HL-60 (cell line): Measurements from ENCODE around the gene ANO2.

Source experiments
- DNase-seq, 2 experiments: peaks; one replicate each; pipeline ENCODE4 v3.0.0-alpha.2; 2010 to 2020; ENCODE audit warnings: low read depth in 1 of 2, low spot score in 1 of 2
- H3K27ac ChIP-seq: fragments of 250-450 bp; sonication (Bioruptor Pico); replicated peaks from 2 replicates; pipeline ENCODE4 v1.5.1; 2020; ENCODE audit warnings: mild to moderate bottlenecking, moderate library complexity
- H3K27me3 ChIP-seq: fragments of 250-450 bp; sonication (Bioruptor Pico); 2 replicates; pipeline ENCODE4 v1.5.1; 2021; ENCODE audit warnings: mild to moderate bottlenecking, moderate library complexity; ENCODE audit not compliant: insufficient read depth, poor library complexity, severe bottlenecking
- H3K4me3 ChIP-seq: replicated peaks from 2 replicates; pipeline ENCODE4 v1.5.1; 2011; ENCODE audit warnings: mild to moderate bottlenecking, control low read depth, low read length; ENCODE audit not compliant: insufficient read depth
- GABPA ChIP-seq: IDR thresholded peaks from 2 replicates; pipeline ENCODE4 v1.6.1; 2012; ENCODE audit warnings: low read depth
- POLR2AphosphoS5 ChIP-seq: IDR thresholded peaks from 2 replicates; pipeline ENCODE4 v1.6.1; 2012; ENCODE audit warnings: low read depth
- SPI1 ChIP-seq: IDR thresholded peaks from 2 replicates; pipeline ENCODE4 v1.6.1; 2012; ENCODE audit warnings: low read depth, mild to moderate bottlenecking, borderline replicate concordance
- TF ChIP-seq, protein P1 (sequence below): IDR thresholded peaks from 2 replicates; pipeline ENCODE4 v1.6.1; 2012; ENCODE audit warnings: low read depth; ENCODE audit not compliant: insufficient replicate concordance
- TF ChIP-seq, protein P2 (sequence below): IDR thresholded peaks from one replicate; pipeline ENCODE4 v1.5.1; 2011; ENCODE audit warnings: low read length, control low read depth, inconsistent platforms; ENCODE audit not compliant: insufficient read depth

Gene ANO2

DNA sequence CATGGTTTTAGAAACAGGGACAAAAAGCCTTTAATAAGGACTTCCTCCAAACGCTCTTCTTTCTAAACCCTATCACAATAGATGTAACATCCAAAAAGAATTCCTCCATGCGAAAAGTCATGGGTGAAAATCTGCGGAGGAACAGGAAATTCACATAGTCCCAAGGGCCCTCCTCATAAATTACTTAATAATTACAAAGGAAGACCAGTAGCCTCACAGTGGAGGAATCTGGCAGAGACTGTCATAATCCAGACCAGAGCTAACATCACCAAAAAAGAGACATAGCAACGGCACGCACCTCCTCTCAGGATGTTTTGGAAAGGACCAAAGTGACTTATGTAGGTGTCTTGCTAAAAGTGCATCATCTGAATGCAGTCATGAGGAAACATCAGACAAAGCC is 165.7 kb downstream of the ANO2 start:
- no peak for DNase-seq
- H3K27ac ChIP-seq = no peak overlapping the region
- H3K4me3 ChIP-seq = no peak overlapping the region
- no peak for TF ChIP-seq GABPA
- TF ChIP-seq POLR2AphosphoS5 = no peak
- no peaks in the 10 kb centered on the region for H3K27me3 ChIP-seq

DNA sequence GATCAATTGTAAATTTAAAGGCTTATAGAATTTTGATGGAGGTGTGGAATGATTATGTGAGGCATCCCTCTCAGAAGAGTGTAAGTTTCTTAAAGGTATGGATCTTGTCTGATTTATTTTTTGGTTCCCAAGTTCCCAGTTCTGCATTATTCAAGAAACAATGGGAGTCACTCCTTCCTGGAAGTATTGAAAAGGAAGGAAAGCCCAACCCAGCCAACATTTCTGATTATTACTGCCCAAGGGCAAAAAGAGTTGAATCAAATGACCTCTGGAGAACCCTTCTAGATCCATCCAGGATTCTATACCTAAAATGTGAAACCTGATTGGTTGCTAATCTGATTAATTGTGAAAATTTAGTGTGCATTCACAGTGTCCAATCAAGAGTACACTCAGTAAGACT is 166.2 kb downstream of the ANO2 start:
- Histone ChIP-seq H3K27ac (no peak overlapping the region), H3K27me3 (no peaks in the 10 kb centered on the region), H3K4me3 (no peak overlapping the region)
- no peak for DNase-seq
- TF ChIP-seq GABPA (no peak), SPI1 (no peak), POLR2AphosphoS5 (no peak)
- TF ChIP-seq, protein P1, sequence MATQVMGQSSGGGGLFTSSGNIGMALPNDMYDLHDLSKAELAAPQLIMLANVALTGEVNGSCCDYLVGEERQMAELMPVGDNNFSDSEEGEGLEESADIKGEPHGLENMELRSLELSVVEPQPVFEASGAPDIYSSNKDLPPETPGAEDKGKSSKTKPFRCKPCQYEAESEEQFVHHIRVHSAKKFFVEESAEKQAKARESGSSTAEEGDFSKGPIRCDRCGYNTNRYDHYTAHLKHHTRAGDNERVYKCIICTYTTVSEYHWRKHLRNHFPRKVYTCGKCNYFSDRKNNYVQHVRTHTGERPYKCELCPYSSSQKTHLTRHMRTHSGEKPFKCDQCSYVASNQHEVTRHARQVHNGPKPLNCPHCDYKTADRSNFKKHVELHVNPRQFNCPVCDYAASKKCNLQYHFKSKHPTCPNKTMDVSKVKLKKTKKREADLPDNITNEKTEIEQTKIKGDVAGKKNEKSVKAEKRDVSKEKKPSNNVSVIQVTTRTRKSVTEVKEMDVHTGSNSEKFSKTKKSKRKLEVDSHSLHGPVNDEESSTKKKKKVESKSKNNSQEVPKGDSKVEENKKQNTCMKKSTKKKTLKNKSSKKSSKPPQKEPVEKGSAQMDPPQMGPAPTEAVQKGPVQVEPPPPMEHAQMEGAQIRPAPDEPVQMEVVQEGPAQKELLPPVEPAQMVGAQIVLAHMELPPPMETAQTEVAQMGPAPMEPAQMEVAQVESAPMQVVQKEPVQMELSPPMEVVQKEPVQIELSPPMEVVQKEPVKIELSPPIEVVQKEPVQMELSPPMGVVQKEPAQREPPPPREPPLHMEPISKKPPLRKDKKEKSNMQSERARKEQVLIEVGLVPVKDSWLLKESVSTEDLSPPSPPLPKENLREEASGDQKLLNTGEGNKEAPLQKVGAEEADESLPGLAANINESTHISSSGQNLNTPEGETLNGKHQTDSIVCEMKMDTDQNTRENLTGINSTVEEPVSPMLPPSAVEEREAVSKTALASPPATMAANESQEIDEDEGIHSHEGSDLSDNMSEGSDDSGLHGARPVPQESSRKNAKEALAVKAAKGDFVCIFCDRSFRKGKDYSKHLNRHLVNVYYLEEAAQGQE = no peak
- TF ChIP-seq, protein P2, sequence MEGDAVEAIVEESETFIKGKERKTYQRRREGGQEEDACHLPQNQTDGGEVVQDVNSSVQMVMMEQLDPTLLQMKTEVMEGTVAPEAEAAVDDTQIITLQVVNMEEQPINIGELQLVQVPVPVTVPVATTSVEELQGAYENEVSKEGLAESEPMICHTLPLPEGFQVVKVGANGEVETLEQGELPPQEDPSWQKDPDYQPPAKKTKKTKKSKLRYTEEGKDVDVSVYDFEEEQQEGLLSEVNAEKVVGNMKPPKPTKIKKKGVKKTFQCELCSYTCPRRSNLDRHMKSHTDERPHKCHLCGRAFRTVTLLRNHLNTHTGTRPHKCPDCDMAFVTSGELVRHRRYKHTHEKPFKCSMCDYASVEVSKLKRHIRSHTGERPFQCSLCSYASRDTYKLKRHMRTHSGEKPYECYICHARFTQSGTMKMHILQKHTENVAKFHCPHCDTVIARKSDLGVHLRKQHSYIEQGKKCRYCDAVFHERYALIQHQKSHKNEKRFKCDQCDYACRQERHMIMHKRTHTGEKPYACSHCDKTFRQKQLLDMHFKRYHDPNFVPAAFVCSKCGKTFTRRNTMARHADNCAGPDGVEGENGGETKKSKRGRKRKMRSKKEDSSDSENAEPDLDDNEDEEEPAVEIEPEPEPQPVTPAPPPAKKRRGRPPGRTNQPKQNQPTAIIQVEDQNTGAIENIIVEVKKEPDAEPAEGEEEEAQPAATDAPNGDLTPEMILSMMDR = no peak

DNA sequence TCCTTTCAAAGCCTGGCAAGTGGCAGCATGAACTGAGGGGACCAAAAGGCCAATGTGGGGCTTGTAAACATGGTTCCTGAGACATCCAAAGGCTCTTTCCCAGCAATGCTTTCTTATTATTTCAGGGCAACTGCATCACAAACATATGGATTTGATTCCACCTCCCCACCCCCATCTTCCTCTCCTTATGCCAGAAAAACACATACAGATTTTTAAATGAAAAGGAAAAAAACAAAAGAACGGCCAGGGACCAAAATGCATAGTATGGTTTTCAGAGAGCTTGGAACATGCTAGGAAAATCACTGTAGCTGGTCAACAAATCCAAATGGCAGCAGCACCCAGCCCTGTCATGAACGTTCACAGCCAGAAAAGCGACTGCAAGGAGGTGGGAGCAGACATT is 167.6 kb downstream of the ANO2 start:
- H3K27ac ChIP-seq = no peak overlapping the region
- TF ChIP-seq SPI1 (no peak), POLR2AphosphoS5 (no peak), GABPA (no peak)
- TF ChIP-seq, protein P2 = no peak
- TF ChIP-seq, protein P1 = no peak
- DNase-seq = no peak

DNA sequence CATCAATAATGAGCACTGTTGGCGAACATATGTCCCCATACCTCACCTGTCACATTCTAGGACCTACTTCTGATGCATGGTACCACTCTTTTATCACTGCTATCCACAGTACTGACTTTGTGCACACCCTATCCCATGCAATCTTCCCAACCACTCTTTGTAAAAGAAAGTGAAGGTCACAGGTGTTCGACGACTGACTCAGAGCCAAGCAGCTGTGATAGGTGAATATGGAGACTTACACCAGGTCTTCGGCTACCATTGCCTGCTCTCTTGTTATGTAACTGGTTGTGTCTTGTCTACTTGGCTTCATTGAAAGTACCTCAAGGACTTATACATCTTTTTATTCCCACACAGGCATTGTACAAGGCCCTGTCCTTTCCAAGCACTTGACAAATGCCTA is 169.0 kb downstream of the ANO2 start:
- Histone ChIP-seq H3K4me3 (no peak overlapping the region), H3K27me3 (no peaks in the 10 kb centered on the region), H3K27ac (no peak overlapping the region)
- DNase-seq = no peak
- TF ChIP-seq, protein P2 = no peak
- TF ChIP-seq SPI1 = no peak
- TF ChIP-seq, protein P1 = no peak
- TF ChIP-seq GABPA = no peak
- no peak for TF ChIP-seq POLR2AphosphoS5

More for the DNA sequence above, 167.6 kb downstream of the ANO2 start:
- Histone ChIP-seq H3K27me3 (no peaks in the 10 kb centered on the region), H3K4me3 (no peak overlapping the region)
